ENCODE results near the gene DCP1A. TPM values are rescaled to one million over a fixed set of nuclear protein-coding genes. Genes with fewer than 3 reads are reported as not detected.
"Not testable (repeated sequence)": the region's sequence is repeated elsewhere in the genome, so short reads cannot be mapped to it uniquely, and the experiment has no call there.

Gene DCP1A
- polyA plus RNA-seq, 12 donors = 18.1 to 324 (median 22.3) TPM

DNA sequence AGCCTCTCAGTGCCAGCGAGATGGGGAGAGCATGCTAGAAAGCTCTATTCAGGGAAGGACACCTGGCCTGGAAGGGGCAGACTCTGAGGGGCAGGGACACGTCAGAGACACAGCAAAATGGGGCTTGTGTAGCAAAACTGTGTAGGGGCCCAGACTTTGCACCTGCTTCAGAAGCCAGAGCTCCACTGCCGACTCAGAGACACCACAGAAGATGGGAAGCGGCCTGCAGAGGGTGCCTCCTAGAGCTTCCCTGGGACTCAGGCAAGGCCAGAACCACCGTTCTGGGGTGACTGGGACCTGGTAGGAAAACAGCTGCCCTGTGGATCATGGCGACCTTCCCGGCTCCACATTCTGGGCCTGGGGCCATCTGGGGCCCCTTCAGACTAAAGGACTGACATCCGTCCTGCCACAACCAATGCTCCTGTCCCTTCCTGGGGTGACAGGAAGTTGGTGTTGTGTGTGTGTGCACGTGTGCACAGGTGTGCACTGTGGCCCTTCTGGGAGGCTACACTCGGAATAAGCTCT is 74.1 kb downstream of the DCP1A start:
- DNase-seq = no peak

DNA sequence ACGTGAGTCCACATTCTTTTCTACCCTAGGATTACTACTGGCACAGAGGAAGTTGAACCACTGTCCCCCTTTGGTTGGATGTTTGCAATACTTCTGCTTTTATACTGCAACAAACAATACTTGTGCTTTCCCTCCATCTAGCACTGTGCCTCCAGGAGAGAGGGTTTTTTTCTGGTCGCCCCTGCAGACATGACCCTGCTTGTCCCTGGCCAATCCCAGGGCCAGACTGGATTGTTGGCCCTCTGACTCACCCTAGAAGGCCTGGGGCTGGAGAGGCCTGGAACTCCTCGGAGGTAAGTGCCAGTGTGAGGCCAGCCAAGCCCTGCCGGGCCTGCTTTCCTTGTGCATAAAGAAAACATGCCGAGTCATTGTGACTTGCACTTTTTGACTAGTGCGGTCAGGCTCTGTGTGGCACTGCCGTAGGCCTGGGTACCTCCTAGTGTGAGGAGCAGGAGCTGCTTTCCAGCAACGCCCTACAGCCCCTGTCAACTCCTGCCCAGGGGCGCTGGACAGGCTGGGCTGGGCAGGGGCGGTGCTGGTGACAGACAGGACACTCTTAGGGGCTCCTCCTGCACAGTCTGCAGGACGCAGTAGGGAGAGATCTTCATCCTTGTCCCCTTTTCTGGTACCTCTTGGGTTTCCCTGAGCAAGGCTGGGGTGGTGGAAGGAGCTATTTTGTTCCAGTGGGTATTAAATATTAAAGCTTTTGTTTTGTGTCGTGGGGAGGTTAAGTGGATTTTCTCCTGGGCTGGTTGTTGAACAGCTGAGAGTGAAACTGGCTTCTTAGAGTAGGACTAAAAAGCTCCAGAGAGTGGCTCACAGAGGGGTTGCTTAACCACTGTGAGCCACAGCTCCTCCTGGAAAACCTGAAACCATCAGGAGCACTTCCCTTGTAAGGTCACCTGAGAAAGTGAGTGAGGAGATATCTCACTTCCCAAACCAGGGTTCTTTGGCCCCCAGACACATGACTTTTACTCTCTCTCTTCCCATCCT is 77.2 kb downstream of the DCP1A start:
- DNase-seq = peak; percentile 44

DNA sequence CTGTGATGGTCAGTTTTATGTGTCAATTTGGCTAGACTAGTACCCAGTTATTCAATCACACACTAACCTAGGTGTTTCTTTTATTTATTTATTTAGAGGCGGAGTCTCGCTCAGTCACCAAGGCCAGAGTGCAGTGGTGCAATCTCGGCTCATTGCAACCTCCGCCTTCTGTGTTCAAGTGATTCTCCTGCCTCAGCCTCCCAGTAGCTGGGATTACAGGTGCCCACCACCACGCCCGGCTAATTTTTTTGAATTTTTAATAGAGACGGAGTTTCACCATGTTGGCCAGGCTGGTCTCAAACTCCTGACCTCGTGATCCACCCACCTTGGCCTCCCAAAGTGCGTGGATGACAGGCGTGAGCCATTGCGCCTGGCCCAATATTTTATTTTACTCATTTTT is 78.2 kb downstream of the DCP1A start:
- not testable (repeated sequence) for DNase-seq

DNA sequence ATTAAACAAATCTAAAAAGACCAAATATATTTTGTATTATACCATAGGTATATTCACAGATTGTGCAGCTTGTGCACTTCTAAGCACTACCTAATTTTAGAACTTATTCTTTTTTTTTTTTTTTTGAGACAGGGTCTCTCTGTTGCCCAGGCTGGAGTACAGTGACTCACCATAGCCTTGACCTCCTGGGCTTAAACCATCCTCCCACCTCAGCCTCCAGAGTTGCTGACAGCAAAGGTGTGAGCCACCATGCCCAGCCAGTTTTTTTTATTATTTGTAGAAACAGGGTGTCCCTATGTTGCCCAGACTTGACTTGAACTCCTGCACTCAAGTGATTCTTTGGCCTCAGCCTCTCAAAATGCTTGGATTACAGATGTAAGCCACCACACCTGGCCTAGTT is 79.6 kb downstream of the DCP1A start:
- no peak for DNase-seq

DNA sequence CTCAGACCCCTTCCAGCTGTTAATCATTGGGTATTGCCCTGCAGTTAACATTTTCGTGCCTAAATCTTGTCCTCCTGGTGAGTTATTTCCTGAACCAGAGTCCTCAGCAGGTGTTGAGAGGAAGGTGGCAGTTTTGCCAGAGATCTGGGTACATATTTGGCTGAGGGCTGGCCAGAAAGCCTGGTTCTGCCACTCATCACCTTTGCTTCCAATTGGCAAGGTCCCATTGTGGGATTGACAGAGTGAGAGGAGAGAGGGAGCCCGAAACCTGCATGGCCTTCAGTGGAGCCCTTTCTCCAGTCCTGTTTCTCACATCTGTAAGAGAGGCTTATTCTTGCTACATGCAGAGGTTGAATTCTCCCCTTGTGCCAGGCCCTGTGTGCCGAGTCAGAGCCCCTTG is 82.6 kb downstream of the DCP1A start:
- no peak for DNase-seq

DNA sequence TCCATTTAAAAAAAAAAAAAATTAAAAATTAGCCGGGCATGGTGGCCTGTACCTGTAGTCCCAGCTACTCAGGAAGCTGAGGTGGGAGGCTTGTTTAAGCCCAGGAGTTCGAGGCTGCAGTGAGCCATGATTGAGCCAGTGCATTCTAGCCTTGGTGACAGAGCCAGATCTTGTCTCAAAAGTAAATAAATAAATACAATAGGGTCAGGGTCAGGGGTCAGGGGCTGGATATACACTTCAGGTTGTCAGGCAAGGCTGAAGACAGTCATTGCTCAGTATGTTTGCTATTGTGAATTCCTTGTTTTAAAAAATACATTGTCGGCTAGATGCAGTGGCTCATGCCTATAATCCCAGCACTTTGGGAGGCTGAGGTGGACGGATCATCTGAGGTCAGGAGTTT is 83.4 kb downstream of the DCP1A start:
- no peak for DNase-seq

DNA sequence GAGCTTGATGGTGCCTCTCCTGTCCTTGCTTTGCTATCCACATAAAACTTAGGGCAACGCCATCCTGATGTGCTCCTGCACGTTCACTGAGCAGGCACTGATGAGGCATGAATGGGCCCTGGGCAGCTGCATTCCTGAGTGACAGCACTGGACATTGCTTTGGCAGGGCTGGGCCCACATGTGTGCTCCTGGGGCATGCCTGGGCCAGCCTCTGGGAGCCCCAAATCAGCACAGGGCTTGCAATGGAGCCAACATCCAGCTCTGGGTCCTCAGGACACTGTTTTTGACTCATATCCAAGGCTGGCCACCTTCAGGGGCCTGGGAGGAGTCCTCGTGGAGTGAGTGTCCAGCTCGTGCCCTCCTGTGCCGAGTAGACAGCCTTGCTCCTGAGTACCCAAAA is 85.6 kb downstream of the DCP1A start:
- DNase-seq = no peak

DNA sequence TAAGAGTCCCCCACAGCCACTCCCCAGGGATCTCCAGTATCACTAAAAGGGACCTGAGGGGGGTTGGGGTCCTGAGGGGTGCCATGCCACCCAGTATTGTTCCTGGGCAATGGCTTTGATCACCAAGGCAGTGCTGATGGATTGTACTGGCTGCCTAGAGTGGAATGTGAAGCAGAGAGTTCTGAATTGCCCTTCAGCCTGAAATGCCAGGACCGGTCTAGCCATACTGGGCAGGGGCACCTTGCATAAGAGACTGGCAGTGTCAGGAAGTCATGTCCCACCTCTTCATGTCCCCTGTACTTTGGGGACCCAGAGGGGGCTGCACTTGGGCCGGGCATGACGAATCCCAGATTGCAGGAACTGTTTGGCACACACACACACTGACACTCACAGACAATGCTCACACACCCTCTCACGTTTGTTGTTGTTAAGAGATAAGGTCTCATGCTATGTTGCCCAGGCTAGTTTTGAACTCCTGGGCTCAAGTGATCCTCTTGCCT is 87.0 kb downstream of the DCP1A start:
- DNase-seq = no peak

DNA sequence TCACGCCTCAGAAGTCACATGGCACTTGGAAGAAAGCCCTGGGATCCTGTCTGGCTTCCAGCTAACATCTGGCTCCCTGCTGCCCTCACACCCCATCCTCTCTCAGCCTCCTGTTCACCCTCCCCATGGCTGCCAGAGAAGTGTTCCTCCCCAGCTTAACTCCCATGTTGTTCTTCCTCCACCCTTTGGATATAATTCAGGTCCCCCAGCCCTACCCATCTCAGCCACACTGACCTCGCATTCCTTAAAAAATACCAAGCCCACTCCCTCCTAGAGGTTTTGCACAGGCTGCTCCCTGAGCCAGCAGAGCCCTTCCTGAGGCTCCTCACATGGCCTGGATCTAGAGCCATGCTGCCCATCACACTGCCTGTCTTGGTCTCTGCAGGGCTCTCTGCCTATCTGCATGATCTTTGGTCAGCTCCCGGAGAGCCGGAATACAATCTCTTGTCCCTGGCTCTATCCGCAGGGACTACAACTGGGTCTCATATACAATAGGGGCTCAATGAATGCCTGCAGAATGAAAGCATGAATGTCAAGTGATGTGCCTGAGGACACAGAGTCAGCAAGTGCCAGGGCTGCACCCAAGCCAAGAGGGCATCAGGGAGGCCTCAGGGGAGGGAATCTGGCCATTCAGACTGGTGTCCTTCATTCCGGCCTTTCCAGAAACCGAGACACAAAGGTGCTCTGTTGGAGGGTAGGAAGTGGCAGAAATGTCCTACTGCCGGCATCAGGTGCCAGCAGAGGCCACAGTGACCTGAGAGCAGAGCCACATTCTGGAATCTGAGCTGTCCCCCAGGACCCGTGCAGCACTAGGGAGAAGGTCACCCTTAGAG is 87.7 kb downstream of the DCP1A start:
- DNase-seq = no peak

DNA sequence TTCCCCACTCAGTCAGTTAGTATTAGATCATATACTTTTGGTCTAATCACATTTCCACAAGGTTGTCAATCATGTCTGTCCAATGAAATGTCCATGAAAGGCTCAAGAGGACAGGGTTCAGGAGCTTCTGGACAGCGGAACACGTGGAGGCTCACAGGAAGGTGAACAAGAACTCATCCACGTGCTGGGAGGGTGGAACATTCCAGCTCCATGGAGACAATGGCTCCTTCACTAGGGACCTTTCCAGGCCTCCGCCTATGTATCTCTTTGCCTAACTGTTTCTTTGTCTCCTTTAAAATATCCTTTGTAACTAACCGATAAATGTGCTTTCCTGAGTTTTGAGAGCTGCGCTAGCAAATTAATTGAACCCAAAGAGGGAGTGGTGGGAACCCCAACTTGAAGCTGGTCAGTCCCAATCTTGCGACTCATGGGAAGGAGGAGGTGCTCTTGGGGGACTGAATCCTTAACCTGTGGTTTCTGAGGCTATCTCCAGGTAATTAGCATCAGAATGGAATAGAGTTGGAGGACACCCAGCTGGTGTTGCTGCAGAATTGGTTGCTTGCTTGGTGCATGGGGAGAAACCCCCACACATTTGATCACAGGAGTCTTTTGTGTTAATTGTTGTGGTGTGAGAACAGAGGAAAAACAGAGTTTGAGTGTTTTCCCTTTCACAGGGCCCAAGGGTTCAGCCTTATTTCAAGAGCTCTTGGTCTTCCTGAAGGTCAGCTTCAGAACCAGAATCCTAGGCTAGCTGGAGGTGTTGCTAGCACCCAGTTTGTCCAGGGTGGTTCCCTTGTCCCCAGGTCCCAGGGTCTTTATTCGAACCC is 88.5 kb downstream of the DCP1A start:
- no peak for DNase-seq

DNA sequence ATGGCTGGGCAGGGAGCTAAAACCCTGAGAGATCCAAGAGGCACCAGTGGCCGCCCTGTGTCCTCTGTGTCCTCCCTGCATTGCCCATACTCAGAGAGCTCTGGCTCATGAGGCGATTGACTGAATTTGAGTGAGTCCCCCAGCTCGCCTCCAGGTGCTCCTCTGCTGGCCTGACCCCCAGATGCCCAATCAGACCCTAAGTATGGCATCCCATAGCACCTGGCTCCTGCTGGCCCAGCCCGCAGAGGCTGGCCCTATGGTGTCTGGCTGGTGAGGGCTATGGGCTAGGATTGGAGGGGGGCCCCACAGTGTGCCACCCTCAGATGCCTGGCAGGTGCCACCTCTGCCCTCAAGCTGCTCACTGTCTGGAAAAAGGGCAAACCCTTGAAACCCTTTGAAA is 89.9 kb downstream of the DCP1A start:
- DNase-seq = no peak

DNA sequence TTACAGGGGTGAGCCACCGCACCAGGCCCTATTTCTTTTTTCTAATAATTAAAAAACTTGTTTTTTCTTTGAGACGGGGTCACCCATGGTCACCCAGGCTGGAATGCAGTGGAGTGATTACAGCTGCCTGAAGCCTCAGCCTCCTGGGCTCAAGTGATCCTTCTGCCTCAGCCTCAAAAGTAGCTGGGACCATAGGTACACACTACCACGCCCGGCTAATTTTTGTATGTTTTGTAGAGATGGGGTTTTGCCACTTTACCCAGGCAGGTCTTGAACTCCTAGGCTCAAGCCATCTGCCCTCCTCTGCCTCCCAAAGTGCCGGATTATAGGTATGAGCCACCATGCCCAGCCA is 90.7 kb downstream of the DCP1A start:
- DNase-seq = no peak

DNA sequence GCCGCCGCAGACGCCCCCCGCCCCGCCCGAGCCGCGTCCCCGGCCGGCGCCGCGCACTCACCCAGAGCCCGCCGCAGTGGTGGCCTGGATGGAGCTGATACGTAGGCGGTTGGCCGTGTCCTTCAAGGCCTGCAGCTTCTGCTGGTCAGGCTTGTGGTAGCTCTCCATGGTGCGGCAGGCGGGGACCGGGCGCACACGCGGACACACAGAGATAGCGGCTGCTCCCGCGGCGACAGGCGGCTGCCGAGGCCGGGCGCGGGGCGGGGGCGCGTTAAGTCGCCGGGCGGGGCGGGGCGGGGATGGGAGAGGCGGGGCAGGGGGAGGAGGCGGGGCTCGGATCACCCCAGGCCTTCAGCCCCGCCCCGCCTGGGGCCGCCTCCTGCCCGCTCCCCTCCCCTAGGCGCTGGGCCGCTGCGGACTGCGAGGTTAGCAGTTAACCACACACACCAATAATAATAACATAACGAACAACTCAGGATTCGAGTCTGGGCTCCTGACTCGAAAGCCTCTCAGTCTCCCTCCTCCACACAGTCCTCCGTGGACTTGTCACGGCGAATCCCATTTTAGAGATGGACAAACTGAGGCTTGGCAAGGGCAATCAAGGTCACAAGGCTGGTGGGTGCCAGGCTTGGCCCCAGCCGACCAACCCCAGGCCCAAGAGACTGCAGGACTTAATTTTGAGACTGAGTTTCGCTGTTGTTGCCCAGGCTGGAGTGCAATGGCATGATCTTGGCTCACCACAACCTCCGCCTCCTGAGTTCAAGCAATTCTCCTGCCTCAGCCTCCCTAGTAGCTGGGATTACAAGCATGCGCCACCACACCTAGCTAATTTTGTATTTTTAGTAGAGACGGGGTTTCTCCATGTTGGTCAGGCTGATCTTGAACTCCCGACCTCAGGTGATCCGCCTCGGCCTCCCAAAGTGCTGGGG is 91.3 kb downstream of the DCP1A start, which contains the start of gene TKT:
Gene TKT (minus strand): TSS at position 248 of the 929 bp plus-strand sequence. CDS start 80 bp downstream, at position 168.
- peak; percentile 79 for DNase-seq

DNA sequence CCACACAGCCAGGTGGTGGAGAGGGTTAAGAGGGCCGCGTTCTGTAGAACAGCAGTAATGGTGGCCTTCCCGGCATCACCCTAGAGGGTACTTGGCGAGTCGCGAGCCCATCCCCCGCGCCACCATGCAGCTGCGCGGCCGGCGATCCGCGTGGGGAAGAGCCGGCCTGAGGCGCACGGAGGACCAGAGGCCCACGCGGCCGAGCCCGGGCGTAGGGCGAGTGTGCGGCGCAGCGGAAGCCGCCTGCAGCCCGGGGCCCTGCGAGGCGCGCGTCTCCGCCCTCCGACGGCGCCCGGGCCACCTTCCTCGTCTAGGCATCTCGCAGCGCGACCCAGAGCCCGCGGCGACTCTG is 91.9 kb downstream of the DCP1A start:
- peak; percentile 22 for DNase-seq

DNA sequence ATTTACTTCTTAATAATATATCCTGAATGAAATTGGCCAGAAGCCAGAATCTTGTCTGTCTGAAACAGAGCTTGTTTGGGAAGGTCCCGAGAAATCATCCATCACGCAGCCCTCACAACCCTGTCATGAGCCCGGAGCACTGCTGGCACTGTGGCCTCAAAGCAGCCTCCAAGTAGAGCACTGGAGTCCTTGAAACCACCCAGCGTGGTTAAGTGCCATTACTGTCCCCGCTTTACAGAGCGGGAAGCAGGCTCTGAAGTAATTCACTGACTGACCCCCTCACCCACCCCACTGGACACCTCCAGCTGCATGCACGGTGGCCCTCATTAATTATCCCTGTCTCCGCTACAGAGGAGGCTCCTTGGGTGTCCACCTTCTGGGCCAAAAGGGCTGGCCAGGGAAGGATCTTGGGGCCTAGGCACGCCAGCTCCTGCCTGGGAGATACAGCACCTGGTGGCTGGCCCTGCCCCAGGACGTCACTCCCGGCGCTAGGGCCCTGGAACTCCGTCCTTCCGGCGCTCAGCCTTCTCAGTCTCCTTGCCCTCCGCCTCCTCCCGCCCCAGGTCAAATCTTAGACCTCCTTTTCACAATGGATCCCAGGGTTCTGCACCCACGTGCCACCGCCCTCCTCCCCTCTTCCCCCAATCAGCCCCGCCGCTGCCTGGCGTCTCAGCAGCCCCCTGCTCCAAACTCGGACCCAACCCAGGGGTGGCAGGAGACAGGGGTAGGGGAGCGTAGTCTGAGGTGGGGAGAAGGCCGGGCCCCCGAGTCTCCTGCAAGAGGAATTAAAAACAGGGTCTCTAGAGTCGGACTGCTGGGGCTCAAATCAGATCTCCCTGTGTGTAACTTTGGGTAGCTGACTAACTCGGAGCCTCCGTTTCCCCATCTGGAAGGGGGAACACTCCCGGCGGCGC is 92.6 kb downstream of the DCP1A start:
- peak; percentile 38 for DNase-seq

DNA sequence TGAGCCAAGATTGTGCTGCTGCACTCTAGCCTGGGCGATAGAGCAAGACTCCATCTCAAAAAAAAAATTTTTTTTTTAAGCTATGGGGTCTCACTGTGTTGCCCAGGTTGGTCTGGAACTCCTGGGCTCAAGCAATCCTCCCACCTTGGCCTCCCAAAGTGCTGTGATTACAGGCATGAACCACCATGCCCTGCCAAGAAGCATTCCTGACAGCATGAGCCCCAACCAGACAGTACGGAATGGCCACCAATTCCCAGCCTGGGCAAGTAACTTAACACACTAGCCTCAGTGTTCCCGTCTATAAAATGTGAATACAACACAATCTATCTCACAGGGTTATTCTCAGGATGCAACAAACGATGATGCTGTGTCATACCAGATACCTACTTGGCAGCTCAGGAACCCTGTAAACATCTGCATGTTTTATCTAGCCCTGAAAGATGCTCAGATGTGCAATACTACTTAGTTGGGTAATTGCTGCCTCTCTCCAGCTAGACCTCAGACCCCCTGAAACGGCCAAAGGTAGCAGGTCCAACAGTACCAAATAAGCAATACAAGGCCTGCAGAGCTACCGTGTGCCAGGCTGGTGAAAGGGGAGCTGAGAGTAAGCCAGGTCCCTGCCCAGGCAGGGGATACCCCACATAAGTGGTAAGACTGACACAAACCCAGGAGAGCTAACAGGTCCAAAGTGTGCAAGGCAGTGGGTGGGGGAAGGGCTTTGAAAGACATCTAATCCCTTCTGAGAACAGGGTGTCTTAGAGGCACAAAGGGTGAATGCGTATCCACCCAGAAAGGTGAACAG is 93.4 kb downstream of the DCP1A start:
- no peak for DNase-seq

DNA sequence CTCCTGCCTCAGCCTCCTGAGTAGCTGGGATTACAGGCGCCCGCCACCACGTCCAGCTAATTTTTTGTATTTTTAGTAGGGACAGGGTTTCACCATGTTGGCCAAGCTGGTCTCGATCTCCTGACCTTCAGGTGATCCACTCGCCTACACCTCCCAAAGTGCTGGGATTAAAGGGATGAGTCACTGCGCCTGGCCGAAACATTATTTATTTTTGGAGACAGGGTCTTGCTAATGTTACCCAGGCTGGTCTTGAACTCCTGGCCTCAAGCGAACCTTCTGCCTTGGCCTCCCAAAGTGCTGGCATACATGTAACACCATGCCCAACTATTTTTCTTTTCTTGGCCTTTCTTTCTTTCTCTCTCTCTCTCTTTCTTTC is 94.4 kb downstream of the DCP1A start:
- not testable (repeated sequence) for DNase-seq

Data from muscle of arm (tissue), 12 donors.